ENCODE results near the gene KBTBD4.

The KBTBD4 gene

DNA sequence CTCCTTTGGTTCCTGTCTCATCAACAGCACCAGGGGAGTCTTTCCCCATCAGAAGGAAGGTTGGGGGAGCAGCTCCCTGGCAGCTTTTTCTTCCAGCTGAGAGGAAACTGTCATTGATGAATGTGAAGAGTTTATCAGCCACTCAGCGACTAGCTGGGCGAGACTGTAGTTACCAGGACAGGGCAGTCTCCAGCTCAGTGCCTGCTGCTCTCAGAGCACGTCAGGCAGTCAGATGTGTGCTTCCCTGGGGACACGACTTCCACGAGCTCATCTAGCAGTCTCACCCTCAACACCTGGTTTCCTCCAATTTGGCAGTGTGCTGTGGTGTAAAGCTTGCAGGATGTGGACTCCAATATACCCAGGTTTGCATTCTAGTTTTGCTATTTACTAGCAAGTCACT lies 28.0 kb upstream of the KBTBD4 start:
- no peak for DNase-seq (ENCODE audit: low read depth)
- no peak overlapping the region for H3K4me3 ChIP-seq (ENCODE audit: low read depth, low read length)
- TF ChIP-seq, protein P1, sequence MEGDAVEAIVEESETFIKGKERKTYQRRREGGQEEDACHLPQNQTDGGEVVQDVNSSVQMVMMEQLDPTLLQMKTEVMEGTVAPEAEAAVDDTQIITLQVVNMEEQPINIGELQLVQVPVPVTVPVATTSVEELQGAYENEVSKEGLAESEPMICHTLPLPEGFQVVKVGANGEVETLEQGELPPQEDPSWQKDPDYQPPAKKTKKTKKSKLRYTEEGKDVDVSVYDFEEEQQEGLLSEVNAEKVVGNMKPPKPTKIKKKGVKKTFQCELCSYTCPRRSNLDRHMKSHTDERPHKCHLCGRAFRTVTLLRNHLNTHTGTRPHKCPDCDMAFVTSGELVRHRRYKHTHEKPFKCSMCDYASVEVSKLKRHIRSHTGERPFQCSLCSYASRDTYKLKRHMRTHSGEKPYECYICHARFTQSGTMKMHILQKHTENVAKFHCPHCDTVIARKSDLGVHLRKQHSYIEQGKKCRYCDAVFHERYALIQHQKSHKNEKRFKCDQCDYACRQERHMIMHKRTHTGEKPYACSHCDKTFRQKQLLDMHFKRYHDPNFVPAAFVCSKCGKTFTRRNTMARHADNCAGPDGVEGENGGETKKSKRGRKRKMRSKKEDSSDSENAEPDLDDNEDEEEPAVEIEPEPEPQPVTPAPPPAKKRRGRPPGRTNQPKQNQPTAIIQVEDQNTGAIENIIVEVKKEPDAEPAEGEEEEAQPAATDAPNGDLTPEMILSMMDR (IDR thresholded peaks at IDR 0.05; ENCODE audit: low read depth, low read length), result no peak
- no peak for TF ChIP-seq MYC (IDR thresholded peaks at IDR 0.05; ENCODE audit: low read depth, low read length)
- no peak for TF ChIP-seq POLR2A (IDR thresholded peaks at IDR 0.05; ENCODE audit: extremely low read depth, insufficient read length)

GRCh38 chr11:47605921-47606320 lies 27.2 kb upstream of the KBTBD4 start:
- no peak for TF ChIP-seq MYC (IDR thresholded peaks at IDR 0.05; ENCODE audit: low read depth, low read length)
- TF ChIP-seq, protein P1 (IDR thresholded peaks at IDR 0.05; ENCODE audit: low read depth, low read length), result no peak
- no peak for TF ChIP-seq MAX (IDR thresholded peaks at IDR 0.05; ENCODE audit: low read depth, low read length)
- TF ChIP-seq POLR2A (IDR thresholded peaks at IDR 0.05; ENCODE audit: extremely low read depth, insufficient read length), result no peak
- DNase-seq (ENCODE audit: low read depth), result no peak
- H3K4me3 ChIP-seq (ENCODE audit: low read depth, low read length), result no peak overlapping the region

- no peak for TF ChIP-seq MYC (IDR thresholded peaks at IDR 0.05; ENCODE audit: low read depth, low read length)
- TF ChIP-seq POLR2A (IDR thresholded peaks at IDR 0.05; ENCODE audit: extremely low read depth, insufficient read length), result no peak
- TF ChIP-seq, protein P1 (IDR thresholded peaks at IDR 0.05; ENCODE audit: low read depth, low read length), result no peak
- no peak for TF ChIP-seq MAX (IDR thresholded peaks at IDR 0.05; ENCODE audit: low read depth, low read length)
- no peak for DNase-seq (ENCODE audit: low read depth)
- no peak overlapping the region for H3K4me3 ChIP-seq (ENCODE audit: low read depth, low read length)
These were observed 24.5 kb upstream of the KBTBD4 start for GRCh38 chr11:47603295-47603694.

DNA sequence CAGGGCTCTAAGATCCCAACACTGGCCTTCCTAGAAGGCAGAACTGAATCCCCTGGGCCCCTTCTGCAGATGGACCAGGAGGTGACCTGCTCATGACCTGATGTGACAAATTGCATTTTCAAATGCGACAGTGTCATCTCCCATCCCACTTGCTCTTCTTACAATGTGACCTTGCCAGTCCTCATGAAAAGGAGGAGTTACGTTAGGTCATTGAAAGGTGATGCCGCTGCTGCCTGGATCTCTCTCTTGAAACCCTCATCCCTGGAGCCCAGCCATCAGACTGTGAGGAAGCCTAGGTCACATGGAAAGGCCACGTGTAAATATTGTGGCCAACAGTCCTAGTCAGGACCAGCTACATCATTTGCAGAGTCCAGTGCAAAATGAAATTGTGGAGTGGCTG lies 21.1 kb upstream of the KBTBD4 start:
- no peak for DNase-seq (ENCODE audit: low read depth)
- no peak overlapping the region for H3K4me3 ChIP-seq (ENCODE audit: low read depth, low read length)
- TF ChIP-seq MAX (IDR thresholded peaks at IDR 0.05; ENCODE audit: low read depth, low read length) (no peak), POLR2A (IDR thresholded peaks at IDR 0.05; ENCODE audit: extremely low read depth, insufficient read length) (no peak)
- TF ChIP-seq, protein P1 (IDR thresholded peaks at IDR 0.05; ENCODE audit: low read depth, low read length), result no peak

DNA sequence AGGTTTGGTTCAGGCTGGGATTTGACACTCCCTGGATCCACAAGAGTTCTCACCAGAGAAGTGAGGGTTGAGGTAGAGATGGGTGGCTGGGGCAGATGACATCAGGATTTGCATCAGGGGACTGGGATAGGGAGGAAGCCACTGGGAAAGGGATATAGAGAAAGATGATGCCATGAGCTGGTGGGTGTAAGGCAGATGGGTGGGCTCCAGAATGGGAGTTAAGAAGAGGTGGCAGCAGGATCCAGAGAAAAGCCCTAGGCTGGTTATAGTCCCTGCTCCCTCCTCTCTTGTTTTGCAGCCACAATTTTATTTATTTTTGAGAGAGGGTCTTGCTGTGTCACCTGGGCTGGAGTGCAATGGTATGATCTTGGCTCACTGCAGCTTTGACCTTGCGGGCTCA lies 17.2 kb upstream of the KBTBD4 start:
- no peak for TF ChIP-seq POLR2A (IDR thresholded peaks at IDR 0.05; ENCODE audit: extremely low read depth, insufficient read length)
- no peak for TF ChIP-seq MYC (IDR thresholded peaks at IDR 0.05; ENCODE audit: low read depth, low read length)
- TF ChIP-seq, protein P1 (IDR thresholded peaks at IDR 0.05; ENCODE audit: low read depth, low read length), result no peak
- no peak for TF ChIP-seq MAX (IDR thresholded peaks at IDR 0.05; ENCODE audit: low read depth, low read length)
- H3K4me3 ChIP-seq (ENCODE audit: low read depth, low read length), result no peak overlapping the region
- DNase-seq (ENCODE audit: low read depth), result no peak

DNA sequence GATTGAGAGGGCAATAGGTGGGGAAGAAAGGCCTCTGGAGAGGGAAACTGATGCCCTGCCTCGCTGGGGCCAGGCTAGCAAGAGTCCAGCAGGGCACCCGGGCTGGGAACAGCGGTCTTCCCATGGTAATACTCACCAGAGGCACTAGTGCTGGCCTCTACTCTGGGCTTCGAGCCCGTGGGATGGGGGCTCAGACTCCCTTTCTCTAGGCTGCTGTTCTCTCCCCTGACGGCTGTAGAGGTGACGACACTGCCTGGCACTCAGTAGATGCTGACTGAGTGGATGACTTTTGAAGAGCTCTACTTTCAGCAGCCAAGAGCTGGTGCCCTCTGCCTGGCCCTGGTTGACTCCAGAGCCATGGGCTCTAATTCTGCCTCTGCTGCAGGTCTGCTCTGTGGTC lies 16.3 kb upstream of the KBTBD4 start:
- no peak overlapping the region for H3K4me3 ChIP-seq (ENCODE audit: low read depth, low read length)
- no peak for DNase-seq (ENCODE audit: low read depth)
- TF ChIP-seq, protein P1 (IDR thresholded peaks at IDR 0.05; ENCODE audit: low read depth, low read length), result no peak
- TF ChIP-seq MYC (IDR thresholded peaks at IDR 0.05; ENCODE audit: low read depth, low read length) (no peak), POLR2A (IDR thresholded peaks at IDR 0.05; ENCODE audit: extremely low read depth, insufficient read length) (no peak), MAX (IDR thresholded peaks at IDR 0.05; ENCODE audit: low read depth, low read length) (no peak)
